Muscle layer of colon (tissue), 2 donors: ENCODE data around the gene TULP4.
"Not testable (repeated sequence)": the region's sequence is repeated elsewhere in the genome, so short reads cannot be mapped to it uniquely, and the experiment has no call there.

Source experiments
- H3K27ac ChIP-seq: one replicate; pipeline ENCODE4 v1.7.0; 2013; ENCODE audit warnings: low read depth, mild to moderate bottlenecking, low read length, moderate library complexity
- H3K27me3 ChIP-seq, 2 donors: one replicate each; pipeline ENCODE4 v1.7.0; 2013; ENCODE audit warnings: low read length in 2 of 2, mild to moderate bottlenecking in 2 of 2; ENCODE audit not compliant: insufficient read depth in 2 of 2, control insufficient read depth in 1 of 2
- H3K36me3 ChIP-seq: one replicate; pipeline ENCODE4 v1.7.0; 2013; ENCODE audit warnings: mild to moderate bottlenecking, low read length; ENCODE audit not compliant: insufficient read depth
- H3K4me1 ChIP-seq: one replicate; pipeline ENCODE4 v1.7.0; 2013; ENCODE audit warnings: mild to moderate bottlenecking, low read length; ENCODE audit not compliant: insufficient read depth
- H3K4me3 ChIP-seq, 2 donors: one replicate each; pipeline ENCODE4 v1.7.0; 2013; ENCODE audit warnings: low read length in 2 of 2, low read depth in 1 of 2, mild to moderate bottlenecking in 1 of 2, moderate library complexity in 1 of 2
- H3K9ac ChIP-seq: one replicate; pipeline ENCODE4 v1.7.0; 2013; ENCODE audit warnings: low read length
- H3K9me3 ChIP-seq: one replicate; pipeline ENCODE4 v1.7.0; 2013; ENCODE audit warnings: mild to moderate bottlenecking, low read length
- donor health status: abdominal sarcoma.
- donor health status: Adenocarcinoma of cecum.

Gene TULP4

GRCh38 chr6:158333094-158333493, 20.8 kb downstream of the TULP4 start:
- H3K36me3 ChIP-seq: no peaks in the 10 kb centered on the region
- H3K27me3 ChIP-seq: no peaks in the 10 kb centered on the region
- no peak overlapping the region for H3K27ac ChIP-seq
- H3K4me3 ChIP-seq: no peak overlapping the region
- H3K4me1 ChIP-seq: no peaks in the 10 kb centered on the region
- H3K9me3 ChIP-seq: no peaks in the 10 kb centered on the region
- no peak overlapping the region for H3K9ac ChIP-seq

GRCh38 chr6:158334534-158334933, 22.3 kb downstream of the TULP4 start:
- H3K4me1 ChIP-seq: no peaks in the 10 kb centered on the region
- H3K27ac ChIP-seq: no peak overlapping the region
- H3K9ac ChIP-seq: no peak overlapping the region

DNA sequence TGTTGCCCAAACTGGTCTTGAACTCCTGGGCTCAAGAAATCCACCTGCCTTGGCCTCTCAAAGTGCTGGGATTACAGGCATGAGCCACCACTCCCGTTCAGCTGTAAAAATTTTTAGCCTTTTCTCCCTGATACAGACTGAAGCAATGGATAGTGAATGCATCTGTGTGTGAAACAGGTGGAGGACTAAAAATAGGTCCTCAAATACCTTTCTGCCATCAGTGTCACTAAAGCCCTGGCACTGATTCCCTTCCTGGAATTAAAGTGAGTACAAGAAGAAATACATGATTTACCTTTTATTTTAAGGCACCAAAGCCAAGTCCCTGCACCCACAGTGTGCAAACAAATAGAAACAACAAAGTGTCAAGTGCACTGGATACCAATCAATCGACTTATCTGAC, 25.1 kb downstream of the TULP4 start:
- no peaks in the 10 kb centered on the region for H3K27me3 ChIP-seq
- no peaks in the 10 kb centered on the region for H3K4me1 ChIP-seq
- H3K9ac ChIP-seq: no peak overlapping the region
- H3K36me3 ChIP-seq: no peaks in the 10 kb centered on the region
- H3K9me3 ChIP-seq: no peaks in the 10 kb centered on the region
- H3K4me3 ChIP-seq: no peak overlapping the region
- H3K27ac ChIP-seq: no peak overlapping the region

More at GRCh38 chr6:158334534-158334933, 22.3 kb downstream of the TULP4 start:
- H3K27me3 ChIP-seq: no peaks in the 10 kb centered on the region
- H3K4me3 ChIP-seq: no peak overlapping the region
- H3K36me3 ChIP-seq: no peaks in the 10 kb centered on the region
- H3K9me3 ChIP-seq: no peaks in the 10 kb centered on the region

DNA sequence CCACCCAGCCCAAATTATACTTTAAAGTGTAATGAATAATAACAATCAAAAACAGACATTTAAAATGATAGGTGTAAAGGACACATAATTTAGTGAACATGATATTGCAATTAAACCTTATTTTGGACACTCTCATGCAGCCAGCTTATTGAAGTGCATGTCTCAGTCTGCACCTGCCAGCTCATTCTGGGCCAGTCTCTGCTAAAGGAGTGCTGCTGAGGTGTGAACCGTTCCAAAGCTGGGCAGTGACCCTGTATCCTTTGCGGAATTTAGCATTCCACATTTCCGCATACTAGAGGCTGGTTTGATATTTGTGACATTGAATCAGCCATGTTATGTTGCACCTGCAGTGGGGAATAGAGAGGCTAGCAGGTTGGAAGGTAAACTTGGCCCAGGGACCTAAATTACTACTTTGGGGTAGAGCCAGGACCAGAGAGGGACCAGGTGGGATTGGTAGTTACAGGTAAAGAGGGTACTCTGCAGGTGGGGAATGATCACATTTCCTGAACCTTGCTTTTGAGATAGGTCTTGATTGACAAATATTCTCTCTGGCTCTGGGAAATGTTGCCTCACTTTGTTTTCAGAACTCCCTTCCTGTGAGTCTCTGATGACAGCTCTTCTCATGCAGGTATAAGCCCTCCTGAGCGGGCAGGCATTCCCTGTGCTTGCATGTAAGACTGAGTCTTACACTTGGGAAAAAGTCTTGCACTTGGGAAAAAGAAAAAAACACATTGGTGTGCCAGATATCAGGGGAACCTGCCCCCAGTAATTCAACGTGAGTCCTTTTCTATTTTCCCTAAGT, 26.2 kb downstream of the TULP4 start:
- no peaks in the 10 kb centered on the region for H3K36me3 ChIP-seq
- H3K9ac ChIP-seq: no peak overlapping the region
- H3K4me1 ChIP-seq: no peaks in the 10 kb centered on the region
- H3K27ac ChIP-seq: no peak overlapping the region
- no peaks in the 10 kb centered on the region for H3K27me3 ChIP-seq
- H3K9me3 ChIP-seq: no peaks in the 10 kb centered on the region
- H3K4me3 ChIP-seq: no peak overlapping the region

- not testable (repeated sequence) for H3K27me3 ChIP-seq, H3K4me3 ChIP-seq, H3K27ac ChIP-seq, H3K9ac ChIP-seq, H3K4me1 ChIP-seq, H3K9me3 ChIP-seq, H3K36me3 ChIP-seq
Measured at GRCh38 chr6:158339197-158339596, 26.9 kb downstream of the TULP4 start.

DNA sequence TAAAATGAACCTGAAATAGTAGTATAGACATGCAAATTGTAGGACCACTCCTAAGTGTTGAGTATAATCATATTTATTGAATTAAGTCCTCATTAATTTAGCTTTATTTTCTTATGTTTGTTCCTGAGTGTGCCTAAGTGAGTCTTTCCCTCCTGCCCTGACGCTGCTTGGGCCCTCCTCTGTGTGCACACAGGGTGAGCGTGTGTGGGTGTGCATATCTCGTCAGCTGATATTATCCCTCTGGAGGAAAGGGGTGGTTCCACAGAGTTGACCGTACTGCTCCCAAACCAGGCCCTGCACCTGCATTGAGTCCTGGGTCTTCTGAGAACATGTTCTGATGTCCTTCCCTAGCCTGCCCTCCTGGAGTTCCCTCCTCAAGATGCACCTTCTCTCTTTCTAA, 28.0 kb downstream of the TULP4 start:
- H3K9ac ChIP-seq: no peak overlapping the region
- H3K4me3 ChIP-seq: no peak overlapping the region
- H3K36me3 ChIP-seq: no peaks in the 10 kb centered on the region
- no peak overlapping the region for H3K27ac ChIP-seq
- no peaks in the 10 kb centered on the region for H3K27me3 ChIP-seq
- H3K9me3 ChIP-seq: no peaks in the 10 kb centered on the region
- H3K4me1 ChIP-seq: no peaks in the 10 kb centered on the region

DNA sequence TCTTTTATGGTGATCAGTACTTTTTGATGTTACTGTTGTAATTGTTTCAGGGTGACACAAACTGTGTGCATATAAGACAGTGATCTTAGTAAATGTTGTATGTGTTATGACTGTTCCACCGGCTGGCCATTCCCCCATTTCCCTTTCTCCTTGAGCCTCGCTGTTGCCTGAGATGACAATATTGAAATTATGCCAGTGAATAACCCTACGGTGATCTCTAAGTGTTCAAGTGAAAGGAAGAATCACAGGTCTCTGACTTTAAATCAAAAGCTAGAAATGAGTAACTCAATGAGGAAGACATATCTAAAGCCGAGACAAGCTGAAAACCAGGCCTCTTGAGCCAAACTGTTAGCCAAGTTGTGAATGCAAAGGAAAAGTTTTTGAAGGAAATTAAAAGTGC, 32.3 kb downstream of the TULP4 start:
- Histone ChIP-seq H3K27me3 (no peaks in the 10 kb centered on the region), H3K27ac (no peak overlapping the region), H3K36me3 (no peaks in the 10 kb centered on the region), H3K9me3 (no peaks in the 10 kb centered on the region), H3K4me3 (no peak overlapping the region), H3K9ac (no peak overlapping the region), H3K4me1 (no peaks in the 10 kb centered on the region)

GRCh38 chr6:158345444-158345843, 33.2 kb downstream of the TULP4 start:
- H3K27me3 ChIP-seq, H3K4me1 ChIP-seq, H3K9me3 ChIP-seq, H3K4me3 ChIP-seq, H3K36me3 ChIP-seq, H3K9ac ChIP-seq, H3K27ac ChIP-seq: not testable (repeated sequence)

- Histone ChIP-seq H3K4me3 (no peak overlapping the region), H3K27ac (no peak overlapping the region), H3K36me3 (no peaks in the 10 kb centered on the region)
Measured at GRCh38 chr6:158347335-158347734, 35.1 kb downstream of the TULP4 start.

DNA sequence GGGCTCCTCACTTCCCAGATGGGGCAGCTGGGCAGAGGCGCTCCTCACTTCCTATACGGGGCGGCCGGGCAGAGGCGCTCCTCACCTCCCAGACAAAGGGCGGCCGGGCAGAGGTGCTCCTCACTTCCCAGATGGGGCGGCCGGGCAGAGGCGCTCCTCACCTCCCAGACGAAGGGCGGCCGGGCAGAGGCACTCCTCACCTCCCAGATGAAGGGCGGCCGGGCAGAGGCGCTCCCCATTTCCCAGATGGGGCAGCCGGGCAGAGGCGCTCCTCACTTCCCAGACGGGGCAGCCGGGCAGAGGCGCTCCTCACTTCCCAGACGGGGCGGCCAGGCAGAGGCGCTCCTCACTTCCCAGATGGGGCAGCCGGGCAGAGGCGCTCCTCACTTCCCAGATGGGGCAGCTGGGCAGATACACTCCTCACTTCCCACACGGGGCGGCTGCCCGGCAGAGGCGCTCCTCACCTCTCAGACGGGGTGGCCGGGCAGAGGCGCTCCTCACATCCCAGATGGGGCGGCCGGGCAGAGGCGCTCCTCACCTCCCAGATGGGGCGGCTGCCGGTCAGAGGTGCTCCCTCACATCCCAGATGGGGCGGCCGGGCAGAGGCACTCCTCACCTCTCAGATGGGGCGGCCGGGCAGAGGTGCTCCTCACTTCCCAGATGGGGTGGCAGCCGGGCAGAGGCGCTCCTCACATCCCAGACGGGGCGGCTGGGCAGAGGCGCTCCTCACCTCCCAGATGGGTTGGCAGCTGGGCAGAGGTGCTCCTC, 36.7 kb downstream of the TULP4 start:
- not testable (repeated sequence) for H3K4me3 ChIP-seq, H3K4me1 ChIP-seq, H3K9me3 ChIP-seq, H3K27ac ChIP-seq, H3K36me3 ChIP-seq, H3K9ac ChIP-seq, H3K27me3 ChIP-seq

More at GRCh38 chr6:158347335-158347734, 35.1 kb downstream of the TULP4 start:
- no peaks in the 10 kb centered on the region for H3K27me3 ChIP-seq
- H3K9me3 ChIP-seq: no peaks in the 10 kb centered on the region
- H3K4me1 ChIP-seq: no peaks in the 10 kb centered on the region
- no peak overlapping the region for H3K9ac ChIP-seq

- H3K36me3 ChIP-seq, H3K4me1 ChIP-seq, H3K27me3 ChIP-seq, H3K4me3 ChIP-seq, H3K9ac ChIP-seq, H3K27ac ChIP-seq, H3K9me3 ChIP-seq: not testable (repeated sequence)
Measured at GRCh38 chr6:158349505-158350275, 37.4 kb downstream of the TULP4 start.
